Activated CD8-positive, alpha-beta memory T cell treated with anti-CD3 and anti-CD28 coated beads, Interleukin-2, amount 50 U/mL, for 1 hour (primary cell): Measurements from ENCODE around the gene EGLN2.
"Not testable (repeated sequence)": the region's sequence is repeated elsewhere in the genome, so short reads cannot be mapped to it uniquely, and the experiment has no call there.

Experiments
- DNase-seq: peaks from one replicate; pipeline ENCODE4 v3.0.0-alpha.2; 2020; ENCODE audit errors: extremely low read depth

Gene EGLN2

DNA sequence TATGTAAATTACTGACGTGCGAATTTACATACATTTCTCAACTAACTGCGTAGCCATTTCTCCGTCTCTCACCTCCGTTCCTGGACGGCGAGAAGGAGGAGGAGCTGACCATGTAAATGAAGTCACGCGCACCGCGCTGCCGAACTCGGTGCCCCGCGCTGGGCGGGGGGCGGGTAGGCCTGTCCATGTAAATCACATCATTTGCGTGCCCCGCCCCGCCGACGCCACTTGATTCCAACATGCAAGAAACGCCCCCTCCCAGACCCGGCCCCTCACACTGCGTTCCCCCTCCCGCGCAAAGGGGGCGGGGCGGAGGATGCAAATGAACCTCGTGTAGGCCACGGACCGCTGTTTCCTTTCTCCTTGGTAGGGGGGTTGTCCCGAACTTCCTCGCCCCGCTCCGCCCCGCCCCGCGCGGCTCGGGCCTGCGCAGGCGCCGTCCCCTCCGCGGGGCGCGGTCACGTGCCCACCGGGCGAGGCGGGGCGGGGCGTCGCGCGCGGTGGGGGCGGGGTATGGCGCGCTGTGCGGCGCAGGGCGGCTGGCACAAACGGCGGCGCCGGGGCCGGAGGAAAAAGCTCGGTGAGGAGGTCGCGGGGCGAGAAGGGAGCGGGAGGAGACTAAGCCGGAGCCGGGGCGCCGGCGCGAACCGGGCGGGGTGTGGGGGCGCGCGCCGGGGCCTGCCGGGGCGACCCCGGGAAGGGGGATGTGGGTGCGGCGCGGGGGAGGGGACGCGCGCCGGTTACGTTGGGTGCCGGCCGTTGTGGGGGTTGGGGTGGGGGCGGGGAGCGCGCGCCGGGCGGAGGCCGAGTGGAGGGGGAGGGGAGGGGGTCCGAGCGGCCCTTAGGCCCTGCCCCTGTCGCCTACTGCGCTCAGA lies at the start of gene EGLN2:
Gene EGLN2, plus strand, starts transcription at position 509 of the 875 bp plus-strand sequence. CDS start 1,382 bp downstream, outside the sequence.
- DNase-seq: peak; percentile 100

DNA sequence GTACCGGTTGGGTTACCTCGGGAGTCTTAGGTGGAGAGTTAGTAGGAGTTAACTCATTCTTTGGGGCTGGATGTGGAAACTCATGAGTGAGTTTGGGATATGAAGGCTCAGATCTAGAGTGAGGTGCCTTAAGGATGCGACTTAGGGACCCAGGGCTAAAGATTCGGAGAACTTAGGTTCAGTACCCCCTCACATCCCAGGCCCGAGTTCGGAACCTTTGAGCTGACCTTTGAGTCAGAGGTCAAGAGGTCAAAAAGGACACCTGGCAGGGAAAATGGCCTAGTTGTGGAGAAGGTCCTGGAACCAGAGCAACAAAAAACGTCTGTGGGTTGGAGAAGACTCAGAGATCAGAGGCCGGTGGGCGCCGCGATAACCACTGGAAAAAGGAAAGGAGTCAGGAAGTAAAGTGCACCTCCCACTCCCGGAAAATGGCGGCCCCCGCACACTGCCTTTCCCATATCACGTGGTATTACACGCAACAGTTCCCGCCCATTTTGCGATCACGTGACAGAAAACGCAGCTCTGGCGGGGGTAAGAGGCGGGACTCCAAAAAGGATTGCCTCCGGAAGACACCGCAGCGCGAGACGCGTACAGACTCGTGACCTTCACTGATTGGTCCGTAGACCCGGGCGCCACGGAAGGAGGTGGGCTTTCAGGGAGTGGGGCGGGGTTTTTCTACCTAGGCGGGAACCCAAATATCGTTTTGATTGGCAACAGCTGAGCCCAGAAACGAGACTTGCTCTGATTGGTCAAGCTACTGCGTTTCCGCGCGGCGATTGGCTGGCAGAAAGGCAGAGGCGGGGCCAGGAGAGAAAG lies 48.7 kb upstream of the EGLN2 start, which contains the start of gene ACTMAP:
Gene ACTMAP, minus strand, starts transcription at position 420 of the 816 bp plus-strand sequence. CDS start 674 bp downstream, outside the sequence.
- peak; percentile 100 for DNase-seq

DNA sequence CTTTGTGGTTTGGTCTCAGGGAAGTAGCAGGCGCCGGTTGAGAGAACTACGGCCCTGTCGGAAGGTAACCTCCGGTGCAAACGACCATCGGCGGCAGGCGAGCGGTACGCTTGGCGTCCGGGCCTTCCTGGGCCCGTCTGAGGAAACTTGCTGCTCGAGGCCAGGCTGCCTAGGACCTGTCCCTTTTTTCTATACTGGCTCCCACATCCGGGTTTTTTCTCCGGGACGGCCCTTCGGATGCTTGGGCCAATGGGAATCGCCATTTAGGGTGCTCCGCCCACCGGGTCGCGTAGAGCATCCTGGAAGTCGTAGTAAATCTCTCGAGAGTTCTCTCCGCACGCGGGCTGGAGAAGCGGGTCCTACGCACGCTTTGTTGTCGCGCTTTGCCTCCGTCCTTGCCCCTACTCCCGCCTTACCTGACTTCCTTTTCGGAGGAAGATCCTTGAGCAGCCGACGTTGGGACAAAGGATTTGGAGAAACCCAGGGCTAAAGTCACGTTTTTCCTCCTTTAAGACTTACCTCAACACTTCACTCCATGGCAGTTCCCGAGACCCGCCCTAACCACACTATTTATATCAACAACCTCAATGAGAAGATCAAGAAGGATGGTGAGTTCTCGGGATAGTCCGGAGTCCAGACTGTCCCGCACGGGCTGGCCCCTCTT lies 48.0 kb upstream of the EGLN2 start, which contains the start of gene SNRPA:
Gene SNRPA, plus strand, starts transcription at position 330 of the 664 bp plus-strand sequence. Its CDS starts 206 bp downstream, at position 536.
- DNase-seq: peak; percentile 90

DNA sequence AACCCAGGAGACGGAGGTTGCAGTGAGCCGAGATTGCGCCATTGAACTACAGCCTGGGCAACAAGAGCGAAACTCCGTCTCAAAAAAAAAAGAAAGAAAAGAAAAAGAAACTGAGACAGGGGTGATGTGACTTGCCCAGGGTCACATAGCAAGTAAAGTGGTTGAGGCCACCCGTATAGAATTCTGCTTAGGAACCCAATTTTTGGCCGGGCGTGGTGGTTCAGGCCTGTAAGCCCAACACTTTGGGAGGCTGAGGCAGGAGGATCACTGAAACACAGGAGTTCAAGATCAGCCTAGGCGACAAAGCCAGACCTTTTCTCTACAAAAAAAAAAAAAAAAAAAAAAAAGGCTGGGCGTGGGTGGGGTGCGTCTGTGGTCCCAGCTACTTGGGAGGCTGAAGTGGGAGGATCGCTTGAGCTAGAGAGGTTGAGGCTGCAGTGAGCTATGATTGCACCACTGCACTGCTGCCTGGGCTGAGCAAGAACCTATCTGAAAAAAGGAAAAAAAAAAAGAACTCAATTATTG lies 46.7 kb upstream of the EGLN2 start:
- DNase-seq: no peak

DNA sequence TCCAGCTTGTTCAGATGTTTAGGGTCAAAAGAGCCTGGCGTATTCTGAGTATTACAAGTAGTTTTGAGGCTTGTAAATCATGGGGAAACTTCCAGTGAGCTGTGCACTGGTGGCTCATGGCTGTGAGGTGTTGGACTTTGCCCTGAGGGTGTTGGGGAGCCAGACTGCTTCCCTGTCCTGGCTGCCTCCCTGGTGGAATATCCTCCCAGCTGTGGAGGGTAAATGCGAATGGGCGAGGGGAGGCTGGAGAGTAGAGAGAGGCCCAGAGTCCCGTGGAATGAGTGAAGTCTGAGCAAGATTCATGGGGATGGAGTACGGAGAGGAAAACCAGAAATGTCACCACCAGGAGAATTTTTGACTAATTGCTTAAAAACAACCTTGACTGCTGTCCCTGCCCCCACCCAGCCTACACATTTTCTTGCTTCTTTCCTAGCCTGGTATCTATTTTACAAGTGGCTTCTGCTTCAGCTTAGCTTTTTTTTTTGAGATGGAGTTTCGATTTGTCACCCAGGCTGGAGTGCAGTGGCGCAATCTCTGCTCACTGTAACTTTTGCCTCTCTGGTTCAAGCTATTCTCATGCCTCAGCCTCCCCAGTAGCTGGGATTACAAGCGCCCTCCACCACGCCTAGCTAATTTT lies 44.3 kb upstream of the EGLN2 start:
- no peak for DNase-seq

DNA sequence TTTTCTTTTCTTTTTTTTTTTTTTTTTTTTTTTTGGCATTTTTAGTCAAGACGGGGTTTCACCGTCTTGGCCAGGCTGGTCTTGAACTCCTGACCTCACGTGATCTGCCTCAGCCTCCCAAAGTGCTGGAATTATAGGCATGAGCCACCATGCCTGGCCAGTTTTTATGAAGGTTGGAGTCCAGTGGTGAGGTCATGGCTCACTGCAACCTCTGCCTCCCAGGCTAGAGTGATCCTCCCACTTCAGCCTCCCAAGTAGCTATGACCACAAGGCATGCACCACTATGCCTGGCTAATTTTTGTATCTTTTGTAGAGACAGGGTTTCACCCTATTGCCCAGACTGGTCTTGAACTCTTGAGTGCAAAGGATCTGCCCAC lies 43.8 kb upstream of the EGLN2 start:
- no peak for DNase-seq

DNA sequence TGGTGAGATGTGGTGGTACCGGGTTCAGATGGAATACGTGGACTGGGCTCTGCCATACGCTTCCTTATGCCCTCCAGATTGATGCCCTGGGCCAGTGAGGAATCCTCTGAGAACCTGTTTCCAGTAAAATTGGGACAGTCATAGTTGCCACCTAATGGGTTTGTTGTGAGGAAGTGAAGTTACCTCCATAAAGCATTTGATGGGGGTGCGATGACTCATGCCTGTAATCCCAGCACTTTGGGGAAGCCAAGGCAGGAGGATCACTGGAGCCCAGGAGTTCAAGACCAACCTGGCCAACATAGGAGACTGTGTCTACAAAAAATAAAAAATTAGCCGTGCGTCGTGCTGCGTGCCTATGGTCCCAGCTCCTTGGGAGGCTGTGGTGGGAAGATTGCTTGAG lies 43.2 kb upstream of the EGLN2 start:
- no peak for DNase-seq

DNA sequence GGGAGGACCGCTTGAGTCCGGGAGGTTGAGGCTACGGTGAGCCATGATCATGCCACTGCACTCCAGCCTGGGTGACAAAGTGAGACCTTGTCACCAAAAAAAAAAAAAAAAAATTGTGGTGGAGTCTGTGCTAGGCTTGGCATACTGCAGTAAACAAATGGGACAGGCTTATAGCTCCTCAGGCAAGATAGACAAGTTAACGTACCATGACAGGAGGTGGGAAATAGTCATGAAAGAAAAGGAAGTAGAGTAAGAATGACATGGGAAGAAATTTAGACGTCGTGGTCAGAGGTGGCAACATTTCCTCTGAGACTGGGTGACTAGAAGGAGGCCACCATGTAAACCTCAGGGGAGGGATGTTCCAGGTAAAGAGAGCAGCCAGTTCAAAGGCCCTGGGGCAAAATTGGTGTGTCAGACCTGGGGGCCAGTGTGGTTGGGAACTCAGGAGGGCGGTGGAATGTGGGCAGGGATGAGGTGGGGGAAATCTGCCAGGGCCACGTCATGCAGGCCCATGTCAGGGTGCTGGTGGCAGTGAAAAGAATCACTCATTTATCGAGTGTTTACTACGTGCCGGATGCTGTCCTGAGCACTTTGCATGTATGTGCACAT lies 42.4 kb upstream of the EGLN2 start:
- DNase-seq: no peak

DNA sequence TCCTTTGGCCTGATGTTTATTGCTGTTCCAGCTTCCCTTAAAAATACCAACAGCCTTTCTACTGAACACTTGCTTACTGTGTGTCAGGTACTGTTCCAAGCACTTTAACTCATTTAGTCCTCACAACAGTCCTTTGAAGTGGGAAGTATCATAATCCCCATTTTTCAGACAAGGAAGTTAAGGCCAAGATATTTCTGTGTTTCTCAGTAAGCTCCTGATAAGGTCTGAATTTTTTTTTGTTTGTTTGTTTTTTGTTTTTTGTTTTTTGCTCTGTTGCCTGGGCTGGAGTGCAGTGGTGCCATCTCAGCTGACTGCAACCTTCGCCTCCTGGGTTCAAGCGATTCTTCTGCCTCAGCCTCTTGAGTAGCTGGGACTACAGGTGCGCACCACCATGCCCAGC lies 40.5 kb upstream of the EGLN2 start:
- no peak for DNase-seq

DNA sequence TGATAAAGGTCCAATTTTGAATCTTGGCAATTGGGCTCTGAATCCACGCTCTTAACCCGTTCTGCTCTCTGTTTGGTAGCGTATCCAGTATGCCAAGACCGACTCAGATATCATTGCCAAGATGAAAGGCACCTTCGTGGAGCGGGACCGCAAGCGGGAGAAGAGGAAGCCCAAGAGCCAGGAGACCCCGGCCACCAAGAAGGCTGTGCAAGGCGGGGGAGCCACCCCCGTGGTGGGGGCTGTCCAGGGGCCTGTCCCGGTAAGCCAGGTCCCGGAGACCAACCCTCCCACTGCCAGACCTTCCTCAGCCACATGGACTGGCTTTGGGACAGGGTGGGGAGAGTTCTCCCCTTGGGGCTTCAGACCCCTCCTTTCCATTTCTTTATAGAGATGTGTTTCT lies 39.6 kb upstream of the EGLN2 start:
- DNase-seq: no peak

DNA sequence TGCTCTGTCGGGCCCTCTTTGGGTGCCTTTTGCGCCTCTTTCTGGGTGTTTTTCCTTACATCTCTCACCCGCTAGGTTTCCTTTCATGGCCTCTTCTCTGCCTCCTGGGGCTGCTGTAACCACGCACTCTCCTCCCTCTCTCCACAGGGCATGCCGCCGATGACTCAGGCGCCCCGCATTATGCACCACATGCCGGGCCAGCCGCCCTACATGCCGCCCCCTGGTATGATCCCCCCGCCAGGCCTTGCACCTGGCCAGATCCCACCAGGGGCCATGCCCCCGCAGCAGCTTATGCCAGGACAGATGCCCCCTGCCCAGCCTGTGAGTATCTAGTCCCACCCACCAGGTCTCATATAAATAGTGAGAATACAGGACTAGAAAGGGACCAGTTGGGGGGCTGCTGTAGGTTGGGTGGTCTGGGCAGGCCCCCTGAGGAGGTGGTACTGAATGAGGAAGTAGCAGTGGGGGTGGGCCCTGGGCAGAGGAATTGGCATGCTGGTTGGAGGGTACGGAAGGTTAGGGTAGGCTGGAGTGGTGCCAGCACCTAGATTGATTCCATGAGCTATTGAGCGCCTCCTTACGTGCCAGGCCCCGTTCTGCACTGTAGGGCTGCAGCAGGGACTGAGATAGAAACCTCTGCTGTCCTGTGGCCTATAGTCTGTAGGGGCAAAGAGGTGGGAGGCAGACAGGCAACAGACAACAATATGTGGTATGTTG lies 36.1 kb upstream of the EGLN2 start:
- DNase-seq: no peak

DNA sequence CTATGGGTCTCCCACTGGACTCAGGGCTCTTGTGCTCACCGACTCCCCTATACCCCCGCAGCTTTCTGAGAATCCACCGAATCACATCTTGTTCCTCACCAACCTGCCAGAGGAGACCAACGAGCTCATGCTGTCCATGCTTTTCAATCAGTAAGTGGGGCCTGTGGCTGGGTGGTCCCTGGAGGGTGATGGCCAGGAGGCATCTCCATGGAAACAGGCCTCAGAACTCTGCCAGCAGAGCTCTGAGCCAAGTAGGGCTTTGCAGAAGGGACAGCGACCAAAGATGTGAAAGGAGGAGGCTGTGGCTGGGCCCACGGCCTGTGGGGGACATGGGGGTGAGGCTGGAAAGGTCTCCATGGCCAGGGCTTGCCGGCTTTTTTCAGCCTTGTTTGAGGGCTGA lies 35.5 kb upstream of the EGLN2 start:
- no peak for DNase-seq

DNA sequence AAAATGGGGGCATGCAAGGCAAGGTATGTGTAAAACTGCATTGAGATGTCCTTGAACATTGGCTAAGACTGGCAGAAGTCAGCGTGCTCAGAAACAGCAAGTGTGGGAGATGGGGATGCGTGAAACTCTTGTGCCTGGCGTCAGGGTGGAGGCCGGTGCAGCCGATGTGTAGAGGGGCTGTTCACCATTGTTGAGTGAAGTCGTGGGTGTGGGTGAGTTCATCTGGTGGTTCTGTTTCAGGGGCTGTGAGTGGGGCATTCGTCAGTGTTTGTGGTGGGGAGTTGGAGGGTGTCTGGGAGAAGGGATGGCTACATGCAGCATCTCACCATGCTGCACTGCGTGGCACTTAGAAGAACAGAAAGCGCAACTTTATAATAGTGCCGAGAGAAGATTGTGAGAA lies 35.0 kb upstream of the EGLN2 start:
- DNase-seq: no peak

DNA sequence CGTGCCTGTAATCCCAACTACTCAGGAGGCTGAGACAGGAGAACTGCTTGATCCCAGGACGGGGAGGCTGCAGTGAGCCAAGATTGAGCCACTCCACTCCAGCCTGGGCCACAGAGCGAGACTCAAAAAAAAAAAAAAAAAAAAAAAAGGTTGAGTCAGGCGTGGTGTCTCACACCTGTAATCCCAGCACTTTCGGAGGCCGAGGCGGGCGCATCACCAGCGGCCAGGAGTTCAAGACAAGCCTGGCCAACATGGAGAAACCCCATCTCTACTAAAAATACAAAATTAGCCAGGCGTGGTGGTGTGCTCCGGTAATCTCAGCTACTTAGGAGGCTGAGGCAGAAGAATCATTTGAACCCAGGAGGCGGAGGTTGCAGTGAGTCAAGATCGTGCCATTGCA lies 32.6 kb upstream of the EGLN2 start:
- not testable (repeated sequence) for DNase-seq

DNA sequence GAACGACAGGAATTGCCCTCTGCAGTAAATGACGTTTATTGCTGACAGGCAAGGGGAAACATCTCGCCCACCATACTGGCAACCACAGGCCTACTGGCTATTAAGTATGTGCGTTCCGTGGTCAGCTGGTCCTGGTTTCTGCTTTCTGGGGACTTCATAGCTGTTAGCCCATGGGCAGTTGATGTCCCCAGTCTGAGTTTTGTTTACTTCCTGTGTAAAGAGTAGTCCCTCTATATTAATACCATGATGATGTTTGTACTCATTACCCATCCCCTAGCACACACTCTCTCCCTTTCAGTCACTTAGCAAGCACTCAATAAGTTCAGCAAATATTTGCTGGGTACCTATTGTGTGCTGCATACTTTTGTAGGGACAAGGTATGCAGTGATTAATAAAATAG lies 30.1 kb upstream of the EGLN2 start:
- no peak for DNase-seq

DNA sequence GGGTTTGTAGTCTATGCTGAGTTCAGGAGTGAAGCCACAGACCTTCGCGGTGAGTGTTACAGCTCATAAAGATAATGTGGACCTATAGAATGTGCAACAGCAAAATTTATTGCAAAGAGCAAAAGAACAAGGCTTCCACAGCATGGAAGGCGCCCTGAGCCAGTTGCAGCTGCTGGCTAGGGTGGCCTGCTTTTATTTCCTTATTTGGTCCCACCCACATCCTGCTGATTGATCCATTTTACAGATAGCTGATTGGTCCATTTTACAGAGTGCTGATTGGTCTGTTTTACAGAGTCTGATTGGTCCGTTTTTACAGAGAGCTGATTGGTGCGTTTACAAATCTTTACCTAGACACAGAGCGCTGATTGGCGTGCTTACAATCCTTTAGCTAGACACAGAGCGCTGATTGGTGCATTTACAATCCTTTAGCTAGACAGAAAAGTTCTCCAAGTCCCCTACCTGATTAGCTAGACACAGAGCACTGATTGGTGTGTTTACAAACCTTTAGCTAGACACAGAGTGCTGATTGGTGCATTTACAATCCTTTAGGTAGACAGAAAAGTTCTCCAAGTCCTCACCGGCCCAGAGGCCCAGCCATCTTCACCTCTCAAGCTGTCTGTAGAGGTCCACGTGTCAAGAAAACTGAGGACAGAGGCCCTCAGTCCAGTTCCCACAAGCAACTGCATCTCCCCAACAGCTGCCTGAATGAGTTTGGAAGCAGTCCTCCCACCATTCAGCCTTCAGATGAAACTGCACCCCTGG lies 27.7 kb upstream of the EGLN2 start:
- DNase-seq: not testable (repeated sequence)

DNA sequence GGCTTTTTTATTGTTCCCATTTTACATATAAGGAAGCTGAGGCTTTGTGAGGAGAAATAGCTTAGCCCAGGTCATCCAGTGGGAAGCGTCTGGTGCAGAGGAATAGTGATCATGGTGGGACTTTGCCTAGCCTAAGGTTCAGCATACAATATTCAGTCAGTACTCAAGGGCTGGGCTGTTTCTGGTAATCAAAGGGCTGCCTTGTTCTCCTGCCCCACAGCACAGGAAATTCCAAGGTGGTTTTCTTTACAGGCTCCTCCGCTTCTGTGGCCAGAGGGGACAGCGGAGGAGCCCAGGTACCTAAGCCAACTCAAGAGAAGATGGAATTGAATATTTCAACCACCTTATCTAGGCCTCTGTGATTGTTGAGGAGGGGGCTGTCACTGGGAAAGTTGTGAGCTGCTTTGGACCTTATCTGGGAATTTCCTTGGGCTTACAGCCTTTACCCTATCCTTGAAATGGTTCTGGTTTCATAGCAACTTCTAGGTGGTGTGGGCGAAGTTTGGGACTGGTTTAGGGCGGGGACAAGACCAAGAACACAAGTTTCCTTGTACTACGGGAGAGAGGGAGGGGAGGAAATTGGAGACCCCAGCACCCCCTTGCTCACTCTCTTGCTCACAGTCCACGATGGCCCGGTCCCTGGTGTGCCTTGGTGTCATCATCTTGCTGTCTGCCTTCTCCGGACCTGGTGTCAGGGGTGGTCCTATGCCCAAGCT lies 23.9 kb upstream of the EGLN2 start, which contains the start of gene MIA:
Gene MIA, plus strand, starts transcription at position 606 of the 716 bp plus-strand sequence. Its CDS starts 22 bp downstream, at position 628.
- no peak for DNase-seq

DNA sequence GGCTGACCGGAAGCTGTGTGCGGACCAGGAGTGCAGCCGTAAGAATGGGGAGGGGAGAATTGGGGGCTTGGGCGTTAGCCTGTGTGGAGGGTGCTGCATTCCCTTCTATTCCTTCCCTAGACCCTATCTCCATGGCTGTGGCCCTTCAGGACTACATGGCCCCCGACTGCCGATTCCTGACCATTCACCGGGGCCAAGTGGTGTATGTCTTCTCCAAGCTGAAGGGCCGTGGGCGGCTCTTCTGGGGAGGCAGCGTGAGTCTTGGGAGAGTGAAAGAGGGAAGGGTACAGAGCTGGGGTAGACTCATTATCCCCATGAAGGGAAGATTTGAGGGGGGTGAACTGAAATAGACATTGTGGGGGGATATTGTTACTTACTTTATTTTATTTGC lies 23.4 kb upstream of the EGLN2 start:
- DNase-seq: no peak

DNA sequence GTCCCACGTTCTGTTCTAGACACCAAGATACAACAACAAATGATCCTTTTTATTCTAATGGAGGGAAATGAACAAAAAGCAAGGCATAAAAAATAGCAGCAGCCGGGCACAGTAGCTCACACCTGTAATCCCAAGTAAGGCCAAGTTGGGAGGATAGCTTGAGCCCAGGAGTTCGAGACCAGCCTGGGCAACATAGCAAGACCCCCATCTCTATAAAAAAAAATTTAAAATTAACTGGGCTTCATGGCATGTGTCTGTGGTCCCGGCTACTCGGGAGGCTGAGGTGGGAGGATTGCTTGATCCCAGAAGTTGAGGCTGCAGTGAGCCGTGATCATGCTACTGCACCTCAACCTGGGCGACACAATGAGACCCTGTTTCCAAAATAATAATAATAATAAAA lies 22.6 kb upstream of the EGLN2 start:
- DNase-seq: no peak
